Neuronal stem cell (in vitro differentiated cells): ENCODE measurements around the gene PRRX2.

Experiments used
- DNase-seq: peaks from one replicate; pipeline ENCODE4 v3.0.0-alpha.2; 2013; ENCODE audit warnings: low spot score
- H2AFZ ChIP-seq: one replicate; pipeline ENCODE4 v1.6.1; 2013; ENCODE audit warnings: mild to moderate bottlenecking, low read length, inconsistent platforms
- H2AK5ac ChIP-seq: 2 replicates; pipeline ENCODE4 v1.6.1; 2013; ENCODE audit warnings: low read depth, mild to moderate bottlenecking, inconsistent platforms, low read length, moderate library complexity, mixed read lengths
- H2BK120ac ChIP-seq: 2 replicates; pipeline ENCODE4 v1.6.1; 2013; ENCODE audit warnings: low read depth, mild to moderate bottlenecking, inconsistent platforms, low read length, moderate library complexity, mixed read lengths
- H2BK12ac ChIP-seq: one replicate; pipeline ENCODE4 v1.6.1; 2013; ENCODE audit warnings: low read length, inconsistent platforms
- H2BK15ac ChIP-seq: 2 replicates; pipeline ENCODE4 v1.6.1; 2013; ENCODE audit warnings: mild to moderate bottlenecking, low read length, inconsistent platforms, mixed read lengths
- H2BK5ac ChIP-seq: one replicate; pipeline ENCODE4 v1.6.1; 2013; ENCODE audit warnings: inconsistent platforms, mild to moderate bottlenecking, low read length, moderate library complexity
- H3K14ac ChIP-seq: one replicate; pipeline ENCODE4 v1.6.1; 2013; ENCODE audit warnings: low read length, inconsistent platforms
- H3K18ac ChIP-seq: 2 replicates; pipeline ENCODE4 v1.6.1; 2013; ENCODE audit warnings: low read length, inconsistent platforms
- H3K23ac ChIP-seq: 2 replicates; pipeline ENCODE4 v1.6.1; 2013; ENCODE audit warnings: low read depth, mild to moderate bottlenecking, mixed read lengths, low read length, inconsistent platforms; ENCODE audit not compliant: poor library complexity
- H3K27ac ChIP-seq: replicated peaks from 3 replicates; pipeline ENCODE4 v1.5.1; 2013; ENCODE audit warnings: low read length, inconsistent platforms
- H3K27me3 ChIP-seq, 3 experiments: 2 replicates each; pipeline ENCODE4 v1.6.1; 2013; ENCODE audit warnings: low read length in 3 of 3, mild to moderate bottlenecking in 2 of 3, inconsistent platforms in 1 of 3, low read depth in 1 of 3, mixed read lengths in 1 of 3, moderate library complexity in 1 of 3; ENCODE audit not compliant: control insufficient read depth in 3 of 3, insufficient read depth in 3 of 3
- H3K36me3 ChIP-seq, 2 donors: replicated peaks in 1 of 2; 2 replicates each; pipeline ENCODE4 v1.6.1; 2013; ENCODE audit warnings: low read length in 2 of 2; ENCODE audit not compliant: control insufficient read depth in 2 of 2, insufficient read depth in 2 of 2
- H3K4ac ChIP-seq: 2 replicates; pipeline ENCODE4 v1.6.1; 2013; ENCODE audit warnings: inconsistent platforms, mild to moderate bottlenecking, low read length, moderate library complexity
- H3K4me1 ChIP-seq, 2 donors: 1 replicate in 1 of 2; 2 replicates in 1 of 2; pipeline ENCODE4 v1.6.1; 2013; ENCODE audit warnings: low read length in 2 of 2, low read depth in 1 of 2; ENCODE audit not compliant: control insufficient read depth in 2 of 2, insufficient read depth in 1 of 2
- H3K4me2 ChIP-seq: one replicate; pipeline ENCODE4 v1.6.1; 2013; ENCODE audit warnings: mild to moderate bottlenecking, low read length, inconsistent platforms; ENCODE audit not compliant: insufficient read depth, poor library complexity, severe bottlenecking
- H3K4me3 ChIP-seq, 2 donors: 2 replicates each; pipeline ENCODE4 v1.5.1; 2013; ENCODE audit warnings: low read length in 2 of 2, mild to moderate bottlenecking in 2 of 2, inconsistent platforms in 1 of 2, moderate library complexity in 1 of 2
- H3K79me1 ChIP-seq: one replicate; pipeline ENCODE4 v1.6.1; 2013; ENCODE audit warnings: low read depth, mild to moderate bottlenecking, inconsistent platforms, low read length, moderate library complexity
- H3K9ac ChIP-seq: one replicate; pipeline ENCODE4 v1.6.1; 2013; ENCODE audit warnings: mild to moderate bottlenecking, low read depth, low read length, inconsistent platforms; ENCODE audit not compliant: poor library complexity
- H3K9me3 ChIP-seq, 2 donors: replicated peaks in 1 of 2; 2 replicates each; pipeline versions ENCODE3 to v1.6.1; 2013; ENCODE audit warnings: low read length in 2 of 2, mild to moderate bottlenecking in 2 of 2, inconsistent platforms in 1 of 2, low read depth in 1 of 2, mixed read lengths in 1 of 2, moderate library complexity in 1 of 2; ENCODE audit not compliant: control insufficient read depth in 2 of 2, insufficient read depth in 1 of 2
- H4K8ac ChIP-seq: one replicate; pipeline ENCODE4 v1.6.1; 2013; ENCODE audit warnings: low read depth, mild to moderate bottlenecking, inconsistent platforms, low read length, moderate library complexity
- H4K91ac ChIP-seq: one replicate; pipeline ENCODE4 v1.6.1; 2013; ENCODE audit warnings: low read length, low read depth, mild to moderate bottlenecking, inconsistent platforms; ENCODE audit not compliant: poor library complexity
- WGBS, 2 donors: extraction: QIAGEN DNeasy Blood & Tissue Kit; methylation state at CpG; one replicate each; pipeline ENCODE4 v1.1.7; 2013; ENCODE audit warnings: missing lambda C conversion rate in 2 of 2, mixed read lengths in 1 of 2; ENCODE audit not compliant: insufficient read length in 2 of 2, insufficient replicate concordance in 1 of 2; ENCODE audit errors: extremely low coverage in 2 of 2; 5-methylcytosine and 5-hydroxymethylcytosine counted together

PRRX2 gene

GRCh38 chr9:129673602-129674001, 8.2 kb downstream of the PRRX2 start:
- no peak overlapping the region for H2BK120ac ChIP-seq
- no peak overlapping the region for H2AK5ac ChIP-seq
- WGBS, 2 donors: no CpG with 5 or more reads among the region's 12 CpGs

GRCh38 chr9:129674229-129674628, 8.8 kb downstream of the PRRX2 start:
- Histone ChIP-seq H2AFZ (no peak overlapping the region), H2BK15ac (peak overlapping the region; percentile 77), H2BK12ac (no peak overlapping the region), H3K27me3 (peaks cover 0 to 83% (median 0%) of the 10 kb centered on the region in 3 experiments), H2BK5ac (no peak overlapping the region), H3K4me1 (peaks cover 0 to 10% of the 10 kb centered on the region in 2 donors), H3K23ac (no peak overlapping the region), H3K36me3 (no peaks in the 10 kb centered on the region), H3K4me2 (no peak overlapping the region), H2BK120ac (no peak overlapping the region), H3K9me3 (no peaks in the 10 kb centered on the region), H3K18ac (no peak overlapping the region), H3K4me3 (no peak overlapping the region), H3K9ac (no peak overlapping the region), H3K27ac (no peak overlapping the region), H3K4ac (no peak overlapping the region), H2AK5ac (no peak overlapping the region), H4K91ac (no peak overlapping the region), H3K14ac (no peak overlapping the region), H4K8ac (no peak overlapping the region), H3K79me1 (peaks cover 3% of the 10 kb centered on the region)
- whole genome bisulfite sequencing, 2 donors: no CpG with 5 or more reads among the region's 7 CpGs
- no peak for DNase-seq

More at GRCh38 chr9:129673602-129674001, 8.2 kb downstream of the PRRX2 start:
- Histone ChIP-seq H3K4ac (no peak overlapping the region), H3K4me3 (no peak overlapping the region), H3K18ac (peak overlapping the region; percentile 52), H3K4me2 (no peak overlapping the region), H3K9me3 (no peaks in the 10 kb centered on the region), H2BK15ac (no peak overlapping the region), H3K79me1 (no peaks in the 10 kb centered on the region), H4K8ac (no peak overlapping the region), H3K27me3 (peaks cover 0 to 82% (median 0%) of the 10 kb centered on the region in 3 experiments), H3K27ac (no peak overlapping the region), H2BK12ac (no peak overlapping the region), H2BK5ac (no peak overlapping the region), H3K36me3 (no peaks in the 10 kb centered on the region), H3K4me1 (peaks cover 0 to 10% of the 10 kb centered on the region in 2 donors), H3K23ac (peak overlapping the region; percentile 48), H2AFZ (no peak overlapping the region), H4K91ac (no peak overlapping the region), H3K9ac (no peak overlapping the region), H3K14ac (no peak overlapping the region)
- no peak for DNase-seq

DNA sequence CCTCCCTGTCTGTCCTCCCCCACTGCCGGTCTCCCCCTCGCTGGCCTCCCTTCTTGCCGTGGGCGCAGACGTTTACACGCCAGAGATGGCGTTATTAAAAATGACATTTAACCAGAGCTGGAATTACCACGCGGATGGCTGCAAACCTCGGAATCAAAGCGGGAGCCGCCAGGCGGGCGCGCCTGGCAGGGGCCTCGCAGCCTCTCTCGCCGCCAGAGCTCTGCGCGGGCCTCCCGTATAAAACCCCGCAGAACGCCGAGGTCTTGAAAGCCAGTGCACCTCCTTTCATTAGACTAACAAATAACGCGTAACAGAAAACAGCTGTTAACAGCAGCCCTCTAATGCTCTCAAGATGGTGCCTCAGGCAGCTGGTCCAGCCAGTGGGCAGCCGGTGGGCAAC, 10.2 kb downstream of the PRRX2 start:
- Histone ChIP-seq H3K9me3 (no peaks in the 10 kb centered on the region), H3K36me3 (no peaks in the 10 kb centered on the region), H3K27me3 (peaks cover 0 to 81% (median 0%) of the 10 kb centered on the region in 3 experiments), H3K79me1 (peaks cover 3% of the 10 kb centered on the region), H2BK120ac (no peak overlapping the region), H3K4ac (peak overlapping the region; percentile 23), H3K18ac (no peak overlapping the region), H3K27ac (no peak overlapping the region), H2BK5ac (no peak overlapping the region), H2AK5ac (peak overlapping the region; percentile 88), H4K8ac (no peak overlapping the region), H3K23ac (peak overlapping the region; percentile 70), H4K91ac (no peak overlapping the region), H2BK15ac (peak overlapping the region; percentile 20), H3K4me3 (no peak overlapping the region), H3K14ac (no peak overlapping the region), H3K4me2 (no peak overlapping the region), H2AFZ (no peak overlapping the region), H3K9ac (no peak overlapping the region), H3K4me1 (peaks cover 0 to 8% of the 10 kb centered on the region in 2 donors), H2BK12ac (no peak overlapping the region)
- no CpG with 5 or more reads among the region's 27 CpGs for WGBS, 2 donors
- DNase-seq: no peak

- H3K27me3 ChIP-seq: peaks cover 0 to 80% (median 0%) of the 10 kb centered on the region in 3 experiments
- peaks cover 0 to 6% of the 10 kb centered on the region in 2 donors for H3K4me1 ChIP-seq
- H3K9ac ChIP-seq: no peak overlapping the region
- no peak overlapping the region for H3K14ac ChIP-seq
- H3K18ac ChIP-seq: no peak overlapping the region
- H3K27ac ChIP-seq: no peak overlapping the region
- peaks cover 3% of the 10 kb centered on the region for H3K79me1 ChIP-seq
- no peak overlapping the region for H2BK15ac ChIP-seq
- no peak overlapping the region for H3K4ac ChIP-seq
- no peak for DNase-seq
- WGBS, 2 donors: no CpG with 5 or more reads among the region's 4 CpGs
- no peak overlapping the region for H4K8ac ChIP-seq
- H2AK5ac ChIP-seq: peak overlapping the region; percentile 88
- no peak overlapping the region for H3K4me2 ChIP-seq
- no peak overlapping the region for H2BK5ac ChIP-seq
- no peak overlapping the region for H2AFZ ChIP-seq
- no peak overlapping the region for H2BK120ac ChIP-seq
- no peaks in the 10 kb centered on the region for H3K36me3 ChIP-seq
- no peak overlapping the region for H2BK12ac ChIP-seq
- no peak overlapping the region for H3K4me3 ChIP-seq
- no peaks in the 10 kb centered on the region for H3K9me3 ChIP-seq
- H4K91ac ChIP-seq: no peak overlapping the region
- peak overlapping the region; percentile 70 for H3K23ac ChIP-seq
Observed at GRCh38 chr9:129676287-129676686, 10.8 kb downstream of the PRRX2 start.
